ENCODE results near the gene MRPL48.

MRPL48 gene

DNA sequence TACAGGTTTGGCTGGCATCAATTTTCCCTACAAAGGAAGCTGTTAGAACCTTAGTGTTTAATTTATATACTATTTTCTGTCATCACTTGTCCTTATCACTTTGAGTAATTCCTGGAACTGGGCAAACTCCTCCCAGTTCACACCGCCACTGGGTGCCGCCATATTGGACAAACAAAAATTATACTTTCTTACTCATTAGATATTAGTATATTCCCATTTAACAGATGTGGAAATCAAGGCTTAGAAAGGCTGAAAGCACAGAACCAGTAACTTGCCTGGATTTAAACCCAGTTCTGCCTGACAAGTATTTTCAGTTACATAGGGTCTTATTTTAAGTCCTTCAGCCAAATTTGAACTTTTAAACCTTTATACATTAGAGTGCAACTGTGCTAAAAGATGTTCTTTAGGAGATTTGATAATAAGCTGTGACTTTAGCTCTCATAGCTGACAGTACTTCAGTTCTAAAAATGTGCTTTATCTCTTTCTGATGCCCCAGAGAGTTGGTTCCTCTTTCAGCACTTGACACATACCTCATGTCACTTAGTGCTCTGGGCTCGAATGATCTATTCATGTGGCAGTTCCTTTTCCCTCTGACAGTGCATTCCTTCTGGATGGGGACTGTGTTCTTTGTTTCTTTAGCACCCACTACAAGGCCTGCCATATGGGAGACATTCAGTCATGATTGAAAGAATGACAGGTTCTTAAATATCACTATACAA is 63.5 kb downstream of the MRPL48 start:
- H3K79me1 ChIP-seq (ENCODE audit: low read length): no peaks in the 10 kb centered on the region
- H3K23ac ChIP-seq (ENCODE audit: low read length): no peak overlapping the region
- no peak overlapping the region for H3K9ac ChIP-seq (ENCODE audit: low read length)
- H2AK5ac ChIP-seq (ENCODE audit: low read length): no peak overlapping the region
- no peak overlapping the region for H4K12ac ChIP-seq (ENCODE audit: low read depth, low read length)
- no peak overlapping the region for H3K14ac ChIP-seq (ENCODE audit: low read length)
- no peak overlapping the region for H3K27ac ChIP-seq (ENCODE audit: low read depth, low read length)
- no peaks in the 10 kb centered on the region for H3K4me1 ChIP-seq (ENCODE audit: control insufficient read depth in 1 of 2, insufficient read depth in 2 of 2, low read length in 2 of 2)
- H4K8ac ChIP-seq (ENCODE audit: low read depth, low read length): no peak overlapping the region
- H4K91ac ChIP-seq (ENCODE audit: low read depth, low read length): no peak overlapping the region
- no peak overlapping the region for H2AFZ ChIP-seq (ENCODE audit: insufficient read depth, low read length, poor library complexity)
- no peak overlapping the region for H3K4ac ChIP-seq (ENCODE audit: low read depth, low read length)
- H3K27me3 ChIP-seq (ENCODE audit: insufficient read depth, low read length): no peaks in the 10 kb centered on the region
- peaks cover 0 to 3% of the 10 kb centered on the region in 2 experiments for H3K36me3 ChIP-seq (ENCODE audit: control insufficient read depth in 1 of 2, insufficient read depth in 2 of 2, low read length in 2 of 2)
- no peaks in the 10 kb centered on the region for H3K79me2 ChIP-seq (ENCODE audit: control insufficient read depth, insufficient read depth, low read length, poor library complexity)
- no peak overlapping the region for H3K4me2 ChIP-seq (ENCODE audit: low read length)
- no CpG with 5 or more reads among the region's 3 CpGs for WGBS (ENCODE audit: extremely low coverage, insufficient coverage, insufficient read length)
- no peaks in the 10 kb centered on the region for H3K9me3 ChIP-seq (ENCODE audit: insufficient read depth, low read depth, low read length)
- DNase-seq: no peak
- no peak overlapping the region for H2BK12ac ChIP-seq (ENCODE audit: low read length)
- no peak overlapping the region for H2BK120ac ChIP-seq (ENCODE audit: insufficient read depth, low read length, poor library complexity)
- H2BK5ac ChIP-seq (ENCODE audit: low read depth, low read length, poor library complexity): no peak overlapping the region
- H3K18ac ChIP-seq (ENCODE audit: low read length): no peak overlapping the region
- no peak overlapping the region for H3K4me3 ChIP-seq (ENCODE audit: low read depth, low read length)

DNA sequence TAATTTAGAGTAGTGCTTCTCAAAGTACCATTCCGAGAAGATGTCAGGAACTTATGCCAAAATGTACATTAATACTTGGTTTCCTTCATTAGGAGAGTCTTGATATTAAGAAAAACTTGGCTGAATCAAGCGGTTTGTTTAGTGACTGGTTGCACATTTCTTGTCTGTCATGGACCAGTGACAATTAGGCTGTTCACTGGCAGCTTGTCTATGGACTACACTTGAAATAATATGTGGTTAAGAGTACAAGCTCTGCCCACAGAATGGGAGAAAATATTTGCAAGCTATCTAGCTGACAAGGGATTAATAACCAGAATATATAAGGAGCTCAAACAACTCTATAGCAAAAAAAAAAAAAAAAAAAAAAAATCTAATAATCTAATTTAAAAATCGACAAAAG is 64.4 kb downstream of the MRPL48 start:
- no peaks in the 10 kb centered on the region for H3K79me1 ChIP-seq (ENCODE audit: low read length)
- no peak overlapping the region for H2BK120ac ChIP-seq (ENCODE audit: insufficient read depth, low read length, poor library complexity)
- no peaks in the 10 kb centered on the region for H3K79me2 ChIP-seq (ENCODE audit: control insufficient read depth, insufficient read depth, low read length, poor library complexity)
- H4K8ac ChIP-seq (ENCODE audit: low read depth, low read length): no peak overlapping the region
- no peak overlapping the region for H2AFZ ChIP-seq (ENCODE audit: insufficient read depth, low read length, poor library complexity)
- H3K4me1 ChIP-seq (ENCODE audit: control insufficient read depth in 1 of 2, insufficient read depth in 2 of 2, low read length in 2 of 2): no peaks in the 10 kb centered on the region
- H3K14ac ChIP-seq (ENCODE audit: low read length): no peak overlapping the region
- H3K4me2 ChIP-seq (ENCODE audit: low read length): no peak overlapping the region
- no peaks in the 10 kb centered on the region for H3K27me3 ChIP-seq (ENCODE audit: insufficient read depth, low read length)
- H3K36me3 ChIP-seq (ENCODE audit: control insufficient read depth in 1 of 2, insufficient read depth in 2 of 2, low read length in 2 of 2): peaks cover 0 to 3% of the 10 kb centered on the region in 2 experiments
- H3K23ac ChIP-seq (ENCODE audit: low read length): no peak overlapping the region
- H2AK5ac ChIP-seq (ENCODE audit: low read length): no peak overlapping the region
- H3K4ac ChIP-seq (ENCODE audit: low read depth, low read length): no peak overlapping the region
- WGBS (ENCODE audit: extremely low coverage, insufficient coverage, insufficient read length): no CpG with 5 or more reads among the region's 3 CpGs
- H4K91ac ChIP-seq (ENCODE audit: low read depth, low read length): no peak overlapping the region
- H3K4me3 ChIP-seq (ENCODE audit: low read depth, low read length): no peak overlapping the region
- no peak for DNase-seq
- no peaks in the 10 kb centered on the region for H3K9me3 ChIP-seq (ENCODE audit: insufficient read depth, low read depth, low read length)
- no peak overlapping the region for H3K18ac ChIP-seq (ENCODE audit: low read length)
- no peak overlapping the region for H2BK12ac ChIP-seq (ENCODE audit: low read length)
- H3K9ac ChIP-seq (ENCODE audit: low read length): no peak overlapping the region
- no peak overlapping the region for H3K27ac ChIP-seq (ENCODE audit: low read depth, low read length)
- no peak overlapping the region for H2BK5ac ChIP-seq (ENCODE audit: low read depth, low read length, poor library complexity)
- no peak overlapping the region for H4K12ac ChIP-seq (ENCODE audit: low read depth, low read length)

DNA sequence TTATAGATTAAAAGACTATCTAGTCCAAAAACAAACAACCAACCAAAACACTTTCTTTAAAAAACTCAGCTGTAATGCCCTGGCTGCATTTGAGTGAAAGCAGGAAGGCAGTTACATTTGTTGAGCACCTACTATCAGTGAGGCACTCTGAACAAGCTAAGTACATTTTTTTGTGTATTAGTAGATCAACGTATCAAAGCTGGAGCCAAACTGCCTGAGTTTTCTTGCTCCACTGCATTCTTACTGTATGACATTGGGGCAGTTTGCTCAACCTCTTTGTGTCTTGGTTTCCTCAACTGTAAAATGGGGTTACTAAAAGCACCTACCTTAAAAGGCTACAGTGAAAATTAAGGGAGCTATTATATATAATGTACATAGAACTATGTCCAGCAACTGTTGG is 67.0 kb downstream of the MRPL48 start:
- Histone ChIP-seq H2AK5ac (ENCODE audit: low read length) (no peak overlapping the region), H2BK120ac (ENCODE audit: insufficient read depth, low read length, poor library complexity) (no peak overlapping the region), H3K23ac (ENCODE audit: low read length) (no peak overlapping the region), H3K9ac (ENCODE audit: low read length) (no peak overlapping the region), H3K4me1 (ENCODE audit: control insufficient read depth in 1 of 2, insufficient read depth in 2 of 2, low read length in 2 of 2) (no peaks in the 10 kb centered on the region), H2BK12ac (ENCODE audit: low read length) (no peak overlapping the region), H4K12ac (ENCODE audit: low read depth, low read length) (no peak overlapping the region), H3K9me3 (ENCODE audit: insufficient read depth, low read depth, low read length) (no peaks in the 10 kb centered on the region), H3K4me2 (ENCODE audit: low read length) (no peak overlapping the region), H3K36me3 (ENCODE audit: control insufficient read depth in 1 of 2, insufficient read depth in 2 of 2, low read length in 2 of 2) (peaks cover 0 to 3% of the 10 kb centered on the region in 2 experiments), H3K14ac (ENCODE audit: low read length) (no peak overlapping the region), H4K8ac (ENCODE audit: low read depth, low read length) (no peak overlapping the region), H3K79me1 (ENCODE audit: low read length) (no peaks in the 10 kb centered on the region), H3K79me2 (ENCODE audit: control insufficient read depth, insufficient read depth, low read length, poor library complexity) (no peaks in the 10 kb centered on the region), H4K91ac (ENCODE audit: low read depth, low read length) (no peak overlapping the region), H3K18ac (ENCODE audit: low read length) (no peak overlapping the region), H2BK5ac (ENCODE audit: low read depth, low read length, poor library complexity) (no peak overlapping the region), H3K4me3 (ENCODE audit: low read depth, low read length) (no peak overlapping the region), H2AFZ (ENCODE audit: insufficient read depth, low read length, poor library complexity) (no peak overlapping the region), H3K27ac (ENCODE audit: low read depth, low read length) (no peak overlapping the region), H3K4ac (ENCODE audit: low read depth, low read length) (no peak overlapping the region), H3K27me3 (ENCODE audit: insufficient read depth, low read length) (no peaks in the 10 kb centered on the region)
- DNase-seq: peak; percentile 76 to 89
- no CpG with 5 or more reads among the region's 1 CpG for WGBS (ENCODE audit: extremely low coverage, insufficient coverage, insufficient read length)

DNA sequence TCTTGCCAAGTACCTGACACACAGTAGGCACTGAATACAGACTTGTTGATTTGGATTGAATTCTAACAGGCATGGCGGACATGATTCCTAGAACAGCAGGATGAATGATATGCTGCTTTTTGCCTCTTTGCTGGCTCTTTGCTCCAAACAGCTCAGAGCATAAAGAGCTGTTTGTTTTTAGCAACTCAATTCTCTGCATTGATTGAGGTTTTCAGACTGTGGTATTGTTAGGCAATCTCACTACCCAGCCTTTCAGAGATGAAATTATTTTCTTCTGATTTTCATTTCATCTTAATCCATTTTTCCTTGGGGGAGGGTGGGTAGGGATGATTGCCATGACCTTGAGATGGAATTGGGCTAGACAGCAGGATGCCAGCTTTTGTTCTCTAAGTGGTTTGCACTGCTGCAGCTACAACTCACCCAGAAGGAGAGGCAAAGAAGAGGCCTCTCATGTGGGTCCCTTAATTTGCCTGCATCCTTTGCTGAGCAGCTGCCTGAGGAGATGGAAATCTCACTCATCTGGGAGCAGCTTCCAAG is 68.4 kb downstream of the MRPL48 start:
- Histone ChIP-seq H3K27ac (ENCODE audit: low read depth, low read length) (no peak overlapping the region), H2BK120ac (ENCODE audit: insufficient read depth, low read length, poor library complexity) (no peak overlapping the region), H2AFZ (ENCODE audit: insufficient read depth, low read length, poor library complexity) (no peak overlapping the region), H3K79me1 (ENCODE audit: low read length) (no peaks in the 10 kb centered on the region), H3K79me2 (ENCODE audit: control insufficient read depth, insufficient read depth, low read length, poor library complexity) (no peaks in the 10 kb centered on the region), H2AK5ac (ENCODE audit: low read length) (no peak overlapping the region), H2BK12ac (ENCODE audit: low read length) (no peak overlapping the region), H3K36me3 (ENCODE audit: control insufficient read depth in 1 of 2, insufficient read depth in 2 of 2, low read length in 2 of 2) (no peaks in the 10 kb centered on the region), H2BK5ac (ENCODE audit: low read depth, low read length, poor library complexity) (no peak overlapping the region), H3K4me2 (ENCODE audit: low read length) (no peak overlapping the region), H4K8ac (ENCODE audit: low read depth, low read length) (no peak overlapping the region), H3K9me3 (ENCODE audit: insufficient read depth, low read depth, low read length) (no peaks in the 10 kb centered on the region), H3K9ac (ENCODE audit: low read length) (no peak overlapping the region), H3K4me1 (ENCODE audit: control insufficient read depth in 1 of 2, insufficient read depth in 2 of 2, low read length in 2 of 2) (no peaks in the 10 kb centered on the region), H4K12ac (ENCODE audit: low read depth, low read length) (no peak overlapping the region), H3K23ac (ENCODE audit: low read length) (no peak overlapping the region), H3K14ac (ENCODE audit: low read length) (no peak overlapping the region), H3K4me3 (ENCODE audit: low read depth, low read length) (no peak overlapping the region), H3K27me3 (ENCODE audit: insufficient read depth, low read length) (no peaks in the 10 kb centered on the region), H3K4ac (ENCODE audit: low read depth, low read length) (no peak overlapping the region), H4K91ac (ENCODE audit: low read depth, low read length) (no peak overlapping the region), H3K18ac (ENCODE audit: low read length) (no peak overlapping the region)
- no peak for DNase-seq
- no CpG with 5 or more reads among the region's 1 CpG for WGBS (ENCODE audit: extremely low coverage, insufficient coverage, insufficient read length)

Measured in trophoblast cell (in vitro differentiated cells and primary cell).